ENCODE results near the gene MOG.

- no peak for TF ChIP-seq EZH2phosphoT487 (IDR thresholded peaks at IDR 0.05; ENCODE audit: borderline replicate concordance, low read depth, low read length)
- TF ChIP-seq, protein P1, sequence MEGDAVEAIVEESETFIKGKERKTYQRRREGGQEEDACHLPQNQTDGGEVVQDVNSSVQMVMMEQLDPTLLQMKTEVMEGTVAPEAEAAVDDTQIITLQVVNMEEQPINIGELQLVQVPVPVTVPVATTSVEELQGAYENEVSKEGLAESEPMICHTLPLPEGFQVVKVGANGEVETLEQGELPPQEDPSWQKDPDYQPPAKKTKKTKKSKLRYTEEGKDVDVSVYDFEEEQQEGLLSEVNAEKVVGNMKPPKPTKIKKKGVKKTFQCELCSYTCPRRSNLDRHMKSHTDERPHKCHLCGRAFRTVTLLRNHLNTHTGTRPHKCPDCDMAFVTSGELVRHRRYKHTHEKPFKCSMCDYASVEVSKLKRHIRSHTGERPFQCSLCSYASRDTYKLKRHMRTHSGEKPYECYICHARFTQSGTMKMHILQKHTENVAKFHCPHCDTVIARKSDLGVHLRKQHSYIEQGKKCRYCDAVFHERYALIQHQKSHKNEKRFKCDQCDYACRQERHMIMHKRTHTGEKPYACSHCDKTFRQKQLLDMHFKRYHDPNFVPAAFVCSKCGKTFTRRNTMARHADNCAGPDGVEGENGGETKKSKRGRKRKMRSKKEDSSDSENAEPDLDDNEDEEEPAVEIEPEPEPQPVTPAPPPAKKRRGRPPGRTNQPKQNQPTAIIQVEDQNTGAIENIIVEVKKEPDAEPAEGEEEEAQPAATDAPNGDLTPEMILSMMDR (conservative IDR thresholded peaks at IDR 0.05; ENCODE audit: low read length), result no peak
Observed at GRCh38 chr6:29641430-29642148, 15.3 kb upstream of the MOG start.

Measured in OCI-LY7 (cell line).